A549 (cell line): ENCODE measurements around the gene NANOS2. TPM values are rescaled to one million over a fixed set of nuclear protein-coding genes. Genes with fewer than 3 reads are reported as not detected.

Source experiments
- CBX2 ChIP-seq: fragments of 200-600 bp; sonication (generic); IDR thresholded peaks from 2 replicates; pipeline ENCODE4 v1.6.1; 2016; ENCODE audit warnings: low read depth, mild to moderate bottlenecking, borderline replicate concordance
- CEBPB ChIP-seq, 2 experiments: fragments of >200 bp in 1 of 2; sonication (Bioruptor Twin) in 1 of 2; formaldehyde crosslinking in 1 of 2; IDR thresholded peaks; 2 replicates each; pipeline ENCODE4 v1.6.1; 2012 to 2016
- CHD4 ChIP-seq: fragments of 200-600 bp; sonication (generic); IDR thresholded peaks from 2 replicates; pipeline ENCODE4 v1.6.1; 2016; ENCODE audit warnings: antibody characterized with exemption, mild to moderate bottlenecking, borderline replicate concordance
- FOSB ChIP-seq: fragments of 250-450 bp; sonication (Bioruptor Pico); IDR thresholded peaks from 2 replicates; pipeline ENCODE4 v1.5.0; 2020; ENCODE audit warnings: mild to moderate bottlenecking, moderate library complexity
- FOSL2 ChIP-seq, 2 experiments: fragments of 450-650 bp in 1 of 2; fragments of >200 bp in 1 of 2; sonication (Bioruptor Twin) in 1 of 2; formaldehyde crosslinking; IDR thresholded peaks; 2 replicates each; pipeline versions ENCODE4 v1.5.0 to v1.6.1; 2016 to 2020; ENCODE audit warnings: mild to moderate bottlenecking in 1 of 2, moderate library complexity in 1 of 2
- FOXS1 ChIP-seq: fragments of 250-450 bp; sonication (Bioruptor Pico); IDR thresholded peaks from 2 replicates; pipeline ENCODE4 v1.5.0; 2020; ENCODE audit warnings: mild to moderate bottlenecking, moderate library complexity
- GATA3 ChIP-seq: IDR thresholded peaks from 2 replicates; pipeline ENCODE4 v1.6.1; 2012; ENCODE audit warnings: borderline replicate concordance
- HEYL ChIP-seq: fragments of 250-450 bp; sonication (Bioruptor Pico); IDR thresholded peaks from 2 replicates; pipeline ENCODE4 v1.8.0; 2021; ENCODE audit warnings: mild to moderate bottlenecking, moderate library complexity
- HOXB5 ChIP-seq: fragments of 250-450 bp; sonication (Bioruptor Pico); IDR thresholded peaks from 2 replicates; pipeline ENCODE4 v1.5.0; 2020; ENCODE audit warnings: mild to moderate bottlenecking, moderate library complexity
- JUN ChIP-seq, 2 experiments: fragments of >200 bp; sonication (Bioruptor Twin); formaldehyde crosslinking; IDR thresholded peaks; 2 replicates in 1 of 2; 3 replicates in 1 of 2; pipeline ENCODE4 v1.6.1; 2016 to 2017
- KDM1A ChIP-seq: fragments of 200-600 bp; sonication (generic); IDR thresholded peaks from 2 replicates; pipeline ENCODE4 v1.6.1; 2016; ENCODE audit warnings: low read depth, mild to moderate bottlenecking
- KDM5A ChIP-seq: fragments of 200-600 bp; sonication (generic); IDR thresholded peaks from 2 replicates; pipeline ENCODE4 v1.6.1; 2016; ENCODE audit warnings: antibody characterized with exemption, mild to moderate bottlenecking
- MAZ ChIP-seq: fragments of 150-350 bp; IDR thresholded peaks from 2 replicates; pipeline ENCODE4 v1.6.1; 2014; ENCODE audit warnings: antibody characterized with exemption, low read depth, low read length, borderline replicate concordance
- NPAS2 ChIP-seq: fragments of 250-450 bp; sonication (Bioruptor Pico); IDR thresholded peaks from 2 replicates; pipeline ENCODE4 v1.8.0; 2022; ENCODE audit warnings: mild to moderate bottlenecking, moderate library complexity, borderline replicate concordance
- RAD21 ChIP-seq, 2 experiments: fragments of >200 bp in 1 of 2; sonication (Bioruptor Twin) in 1 of 2; formaldehyde crosslinking in 1 of 2; IDR thresholded peaks in 1 of 2; conservative IDR thresholded peaks in 1 of 2; 2 replicates in 1 of 2; 3 replicates in 1 of 2; pipeline ENCODE4 v1.6.1; 2012 to 2018; ENCODE audit warnings: inconsistent platforms in 1 of 2
- RFX5 ChIP-seq: fragments of 450-650 bp; IDR thresholded peaks from 2 replicates; pipeline ENCODE4 v1.7.1; 2014; ENCODE audit warnings: antibody characterized with exemption, mild to moderate bottlenecking, moderate library complexity
- RNF2 ChIP-seq: fragments of 200-600 bp; sonication (generic); IDR thresholded peaks from 2 replicates; pipeline ENCODE4 v1.6.1; 2016; ENCODE audit warnings: low read depth, mild to moderate bottlenecking, antibody characterized with exemption, moderate library complexity, borderline replicate concordance
- SMC3 ChIP-seq: fragments of >200 bp; sonication (Bioruptor Twin); formaldehyde crosslinking; IDR thresholded peaks from 3 replicates; pipeline ENCODE4 v1.6.1; 2018; ENCODE audit warnings: inconsistent platforms
- ZC3H11A ChIP-seq: fragments of 450-650 bp; IDR thresholded peaks from 2 replicates; pipeline ENCODE4 v1.6.1; 2014; ENCODE audit warnings: antibody characterized with exemption, mild to moderate bottlenecking
- polyA plus RNA-seq, 4 experiments: library from polyadenylated mRNA; depleted of rRNA in 3 of 4; stranded (reverse); fragments of >200 nt; fragmentation: RNase III in 1 of 4; extraction: RNeasy Plus Mini Kit Qiagen cat#74134 plus additional on column Dnase treatment in 1 of 4; gene quantifications; 2 replicates in 3 of 4; 3 replicates in 1 of 4; pipeline ENCODE4 v1.2.3, GENCODE V29; 2011 to 2017
- TF ChIP-seq, protein P1 (sequence below): fragments of 200-600 bp; sonication (generic); IDR thresholded peaks from 2 replicates; pipeline ENCODE4 v1.6.1; 2016; ENCODE audit warnings: antibody characterized with exemption, mild to moderate bottlenecking, moderate library complexity
- TF ChIP-seq, protein P2 (sequence below): fragments of 250-450 bp; sonication (Bioruptor Pico); IDR thresholded peaks from 2 replicates; pipeline ENCODE4 v1.5.0; 2020; ENCODE audit warnings: low read depth, mild to moderate bottlenecking, moderate library complexity
- TF ChIP-seq, protein P3 (sequence below): fragments of 150-350 bp; IDR thresholded peaks from 2 replicates; pipeline ENCODE4 v1.6.1; 2014; ENCODE audit warnings: low read depth, mild to moderate bottlenecking, low read length
- TF ChIP-seq, protein P4 (sequence below): fragments of 250-450 bp; sonication (Bioruptor Pico); IDR thresholded peaks from 2 replicates; pipeline ENCODE4 v1.5.0; 2021; ENCODE audit warnings: mild to moderate bottlenecking, moderate library complexity, borderline replicate concordance
- TF ChIP-seq, protein P5 (sequence below): IDR thresholded peaks from 2 replicates; pipeline ENCODE4 v1.6.1; 2012; ENCODE audit warnings: low read depth, borderline replicate concordance
- TF ChIP-seq, protein P6 (sequence below): IDR thresholded peaks from 2 replicates; pipeline ENCODE4 v1.6.1; 2012

Gene NANOS2
- polyA plus RNA-seq, 2 of the 4 experiments (the other 2 are of a cell fraction), result not detected

DNA sequence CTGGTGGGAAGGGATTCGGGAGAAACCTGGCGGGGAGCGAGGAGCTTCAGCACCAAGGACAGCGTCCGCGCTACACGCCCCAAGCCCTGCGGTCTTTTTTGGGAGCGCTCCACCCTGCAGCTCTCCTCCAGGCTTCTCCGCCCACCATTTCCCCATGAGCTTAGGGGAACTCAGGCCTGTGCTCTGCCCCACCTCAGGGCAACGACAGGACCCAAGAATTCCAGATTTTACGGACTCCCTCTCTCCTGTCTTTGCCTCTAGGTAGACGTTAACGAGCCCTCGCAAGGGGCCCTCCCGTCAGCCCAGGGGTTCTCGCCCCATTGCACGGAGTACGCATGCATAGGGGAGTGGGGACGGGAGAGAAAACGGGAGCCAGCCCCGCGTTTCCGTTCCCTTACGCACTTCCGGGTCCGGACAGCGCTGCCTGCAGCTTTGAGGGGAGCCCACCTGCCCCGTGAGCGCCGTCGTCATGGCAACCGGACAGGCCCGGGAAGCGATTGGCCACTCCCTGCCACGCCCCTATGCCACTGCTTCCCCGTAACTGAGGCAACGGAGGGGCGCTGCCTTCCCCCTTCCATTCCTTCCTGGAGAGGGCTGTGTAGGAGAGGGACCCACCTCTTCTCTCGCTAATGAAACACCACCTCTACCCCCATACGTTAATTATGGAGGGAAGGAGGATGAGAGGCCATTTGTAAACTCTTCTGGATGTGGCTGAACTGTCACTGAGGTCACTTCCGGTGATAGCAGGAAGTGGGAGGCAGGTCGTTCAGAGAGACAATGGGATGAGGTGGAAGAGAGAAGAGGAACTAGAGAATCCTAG lies 38.3 kb upstream of the NANOS2 start (continued):
- TF ChIP-seq, protein P1, sequence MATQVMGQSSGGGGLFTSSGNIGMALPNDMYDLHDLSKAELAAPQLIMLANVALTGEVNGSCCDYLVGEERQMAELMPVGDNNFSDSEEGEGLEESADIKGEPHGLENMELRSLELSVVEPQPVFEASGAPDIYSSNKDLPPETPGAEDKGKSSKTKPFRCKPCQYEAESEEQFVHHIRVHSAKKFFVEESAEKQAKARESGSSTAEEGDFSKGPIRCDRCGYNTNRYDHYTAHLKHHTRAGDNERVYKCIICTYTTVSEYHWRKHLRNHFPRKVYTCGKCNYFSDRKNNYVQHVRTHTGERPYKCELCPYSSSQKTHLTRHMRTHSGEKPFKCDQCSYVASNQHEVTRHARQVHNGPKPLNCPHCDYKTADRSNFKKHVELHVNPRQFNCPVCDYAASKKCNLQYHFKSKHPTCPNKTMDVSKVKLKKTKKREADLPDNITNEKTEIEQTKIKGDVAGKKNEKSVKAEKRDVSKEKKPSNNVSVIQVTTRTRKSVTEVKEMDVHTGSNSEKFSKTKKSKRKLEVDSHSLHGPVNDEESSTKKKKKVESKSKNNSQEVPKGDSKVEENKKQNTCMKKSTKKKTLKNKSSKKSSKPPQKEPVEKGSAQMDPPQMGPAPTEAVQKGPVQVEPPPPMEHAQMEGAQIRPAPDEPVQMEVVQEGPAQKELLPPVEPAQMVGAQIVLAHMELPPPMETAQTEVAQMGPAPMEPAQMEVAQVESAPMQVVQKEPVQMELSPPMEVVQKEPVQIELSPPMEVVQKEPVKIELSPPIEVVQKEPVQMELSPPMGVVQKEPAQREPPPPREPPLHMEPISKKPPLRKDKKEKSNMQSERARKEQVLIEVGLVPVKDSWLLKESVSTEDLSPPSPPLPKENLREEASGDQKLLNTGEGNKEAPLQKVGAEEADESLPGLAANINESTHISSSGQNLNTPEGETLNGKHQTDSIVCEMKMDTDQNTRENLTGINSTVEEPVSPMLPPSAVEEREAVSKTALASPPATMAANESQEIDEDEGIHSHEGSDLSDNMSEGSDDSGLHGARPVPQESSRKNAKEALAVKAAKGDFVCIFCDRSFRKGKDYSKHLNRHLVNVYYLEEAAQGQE, result peak; percentile 99
- TF ChIP-seq HEYL (no peak), RFX5 (peak; percentile 92), FOXS1 (CRISPR knock-in tag) (0 out of 2 replicates have a peak, but pooled peaks have one; percentile 48), JUN (IDR thresholded peaks at IDR 0.05) (0 out of 5 replicates have a peak, but pooled peaks of 1 of the 2 experiments have one; percentile 17), ZC3H11A (0 out of 2 replicates have a peak, but pooled peaks have one; percentile 1), CHD4 (no peak), KDM1A (no peak), NPAS2 (CRISPR knock-in tag) (no peak), GATA3 (no peak), CEBPB (IDR thresholded peaks at IDR 0.05) (no peak), CBX2 (no peak), FOSL2 (IDR thresholded peaks at IDR 0.05) (no peak), FOSL2 (CRISPR knock-in tag; IDR thresholded peaks at IDR 0.05) (peak; percentile 15; the same call in 1 of the 2 replicates), FOSB (no peak), MAZ (0 out of 2 replicates have a peak, but pooled peaks have one; percentile 15), KDM5A (no peak), RAD21 (conservative IDR thresholded peaks at IDR 0.05 in 1 of 2, IDR thresholded peaks at IDR 0.05 in 1 of 2) (no peak), RNF2 (no peak), SMC3 (no peak), HOXB5 (CRISPR knock-in tag) (peak; percentile 77; the same call in 1 of the 2 replicates)
- TF ChIP-seq, protein P2, sequence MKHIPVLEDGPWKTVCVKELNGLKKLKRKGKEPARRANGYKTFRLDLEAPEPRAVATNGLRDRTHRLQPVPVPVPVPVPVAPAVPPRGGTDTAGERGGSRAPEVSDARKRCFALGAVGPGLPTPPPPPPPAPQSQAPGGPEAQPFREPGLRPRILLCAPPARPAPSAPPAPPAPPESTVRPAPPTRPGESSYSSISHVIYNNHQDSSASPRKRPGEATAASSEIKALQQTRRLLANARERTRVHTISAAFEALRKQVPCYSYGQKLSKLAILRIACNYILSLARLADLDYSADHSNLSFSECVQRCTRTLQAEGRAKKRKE, result no peak
- TF ChIP-seq, protein P3, sequence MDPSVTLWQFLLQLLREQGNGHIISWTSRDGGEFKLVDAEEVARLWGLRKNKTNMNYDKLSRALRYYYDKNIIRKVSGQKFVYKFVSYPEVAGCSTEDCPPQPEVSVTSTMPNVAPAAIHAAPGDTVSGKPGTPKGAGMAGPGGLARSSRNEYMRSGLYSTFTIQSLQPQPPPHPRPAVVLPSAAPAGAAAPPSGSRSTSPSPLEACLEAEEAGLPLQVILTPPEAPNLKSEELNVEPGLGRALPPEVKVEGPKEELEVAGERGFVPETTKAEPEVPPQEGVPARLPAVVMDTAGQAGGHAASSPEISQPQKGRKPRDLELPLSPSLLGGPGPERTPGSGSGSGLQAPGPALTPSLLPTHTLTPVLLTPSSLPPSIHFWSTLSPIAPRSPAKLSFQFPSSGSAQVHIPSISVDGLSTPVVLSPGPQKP, result no peak
- TF ChIP-seq, protein P4, sequence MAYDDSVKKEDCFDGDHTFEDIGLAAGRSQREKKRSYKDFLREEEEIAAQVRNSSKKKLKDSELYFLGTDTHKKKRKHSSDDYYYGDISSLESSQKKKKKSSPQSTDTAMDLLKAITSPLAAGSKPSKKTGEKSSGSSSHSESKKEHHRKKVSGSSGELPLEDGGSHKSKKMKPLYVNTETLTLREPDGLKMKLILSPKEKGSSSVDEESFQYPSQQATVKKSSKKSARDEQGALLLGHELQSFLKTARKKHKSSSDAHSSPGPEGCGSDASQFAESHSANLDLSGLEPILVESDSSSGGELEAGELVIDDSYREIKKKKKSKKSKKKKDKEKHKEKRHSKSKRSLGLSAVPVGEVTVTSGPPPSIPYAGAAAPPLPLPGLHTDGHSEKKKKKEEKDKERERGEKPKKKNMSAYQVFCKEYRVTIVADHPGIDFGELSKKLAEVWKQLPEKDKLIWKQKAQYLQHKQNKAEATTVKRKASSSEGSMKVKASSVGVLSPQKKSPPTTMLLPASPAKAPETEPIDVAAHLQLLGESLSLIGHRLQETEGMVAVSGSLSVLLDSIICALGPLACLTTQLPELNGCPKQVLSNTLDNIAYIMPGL (CRISPR knock-in tag), result no peak
- TF ChIP-seq, protein P5, sequence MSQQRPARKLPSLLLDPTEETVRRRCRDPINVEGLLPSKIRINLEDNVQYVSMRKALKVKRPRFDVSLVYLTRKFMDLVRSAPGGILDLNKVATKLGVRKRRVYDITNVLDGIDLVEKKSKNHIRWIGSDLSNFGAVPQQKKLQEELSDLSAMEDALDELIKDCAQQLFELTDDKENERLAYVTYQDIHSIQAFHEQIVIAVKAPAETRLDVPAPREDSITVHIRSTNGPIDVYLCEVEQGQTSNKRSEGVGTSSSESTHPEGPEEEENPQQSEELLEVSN, result peak; percentile 55; the same call in 1 of the 2 replicates
- TF ChIP-seq, protein P6, sequence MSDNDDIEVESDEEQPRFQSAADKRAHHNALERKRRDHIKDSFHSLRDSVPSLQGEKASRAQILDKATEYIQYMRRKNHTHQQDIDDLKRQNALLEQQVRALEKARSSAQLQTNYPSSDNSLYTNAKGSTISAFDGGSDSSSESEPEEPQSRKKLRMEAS, result peak; percentile 56
